ENCODE measurements around the gene OR2AT4.

GRCh38 chr11:75072582-75072981, 24.1 kb downstream of the OR2AT4 start:
- TF ChIP-seq CTCF (IDR thresholded peaks at IDR 0.05 in 4 of 5, conservative IDR thresholded peaks at IDR 0.05 in 1 of 5) (no peak), POLR2A (IDR thresholded peaks at IDR 0.05) (no peak)
